Smooth muscle cell (in vitro differentiated cells): ENCODE results near the gene CA9. TPM values are rescaled to one million over a fixed set of nuclear protein-coding genes. Genes with fewer than 3 reads are reported as not detected.

Experiments
- DNase-seq: peaks from one replicate; lab custom pipeline; 2025; ENCODE audit not compliant: unreplicated experiment; lab: John Stamatoyannopoulos, UW
- H2AFZ ChIP-seq: fragments of 200-600 bp; sonication (generic); 2 replicates; pipeline ENCODE4 v1.6.0; 2016; ENCODE audit warnings: antibody characterized with exemption, low read depth, mild to moderate bottlenecking
- H3F3A ChIP-seq: fragments of 200-600 bp; sonication (generic); 2 replicates; pipeline ENCODE4 v1.6.0; 2017; ENCODE audit warnings: antibody characterized with exemption, low read depth
- H3K27ac ChIP-seq: fragments of 200-600 bp; sonication (generic); 2 replicates; pipeline ENCODE4 v1.5.1; 2016; ENCODE audit warnings: low read depth, mild to moderate bottlenecking
- H3K27me3 ChIP-seq: fragments of 200-600 bp; sonication (generic); 2 replicates; pipeline ENCODE4 v1.6.1; 2016; ENCODE audit warnings: low read depth, mild to moderate bottlenecking
- H3K36me3 ChIP-seq: fragments of 200-600 bp; sonication (generic); 2 replicates; pipeline ENCODE4 v1.5.1; 2016; ENCODE audit warnings: low read depth
- H3K4me1 ChIP-seq: fragments of 200-600 bp; sonication (generic); 2 replicates; pipeline ENCODE4 v1.5.1; 2016; ENCODE audit warnings: low read depth
- H3K4me2 ChIP-seq: fragments of 200-600 bp; sonication (generic); 2 replicates; pipeline ENCODE4 v1.6.0; 2016; ENCODE audit warnings: mild to moderate bottlenecking
- H3K4me3 ChIP-seq: fragments of 200-600 bp; sonication (generic); 2 replicates; pipeline ENCODE4 v1.5.1; 2016; ENCODE audit warnings: mild to moderate bottlenecking
- H3K79me2 ChIP-seq: fragments of 200-600 bp; sonication (generic); 2 replicates; pipeline ENCODE4 v1.6.0; 2016; ENCODE audit warnings: low read depth, mild to moderate bottlenecking
- H3K9ac ChIP-seq: fragments of 200-600 bp; sonication (generic); 2 replicates; pipeline ENCODE4 v1.6.0; 2016; ENCODE audit warnings: low read depth
- H3K9me3 ChIP-seq: fragments of 200-600 bp; sonication (generic); replicated peaks from 2 replicates; pipeline ENCODE4 v1.5.1; 2016; ENCODE audit warnings: low read depth
- H4K20me1 ChIP-seq: fragments of 200-600 bp; sonication (generic); 2 replicates; pipeline ENCODE4 v1.6.0; 2016; ENCODE audit warnings: low read depth
- CTCF ChIP-seq: fragments of 200-600 bp; sonication (generic); IDR thresholded peaks from 2 replicates; pipeline ENCODE4 v1.5.1; 2017; ENCODE audit warnings: borderline replicate concordance, mild to moderate bottlenecking, antibody characterized with exemption; ENCODE audit not compliant: insufficient read depth, poor library complexity, severe bottlenecking
- WGBS: methylation state at CpG from one replicate; pipeline ENCODE4 v1.1.7; 2016; ENCODE audit warnings: low lambda C conversion rate; 5-methylcytosine and 5-hydroxymethylcytosine counted together
- polyA plus RNA-seq: library from polyadenylated mRNA; unstranded; fragments of >200 nt; fragmentation: Nextera tagmentation; extraction: Ambion mirVana; gene quantifications from 2 replicates; pipeline ENCODE4 v1.2.1, GENCODE V29; 2016
- total RNA-seq: library from RNA; depleted of rRNA; stranded (reverse); fragments of >200 nt; gene quantifications from 2 replicates; pipeline ENCODE4 v1.2.3, GENCODE V29; 2014

The CA9 gene
- total RNA-seq (1.7 and 4.6 TPM in 2 replicates), polyA plus RNA-seq (5.9 TPM in 1 of 2 replicates, not detected in the other)

GRCh38 chr9:35673132-35674024, at the start of gene CA9:
Gene CA9 (plus strand): TSS chr9:35673928. CDS start chr9:35673960, 32 bp downstream.
- H3K4me3 ChIP-seq, result no peak within 1 kb of the TSS

GRCh38 chr9:35627575-35627974, 46.2 kb upstream of the CA9 start:
- H3K36me3 ChIP-seq, result no peaks in the 10 kb centered on the region
- no peaks in the 10 kb centered on the region for H4K20me1 ChIP-seq
- H3K4me2 ChIP-seq, result no peak overlapping the region
- DNase-seq, result no peak
- H3K27ac ChIP-seq, result no peak overlapping the region
- H3F3A ChIP-seq, result no peaks in the 10 kb centered on the region
- no peak for TF ChIP-seq CTCF
- no peak overlapping the region for H3K4me3 ChIP-seq
- no peaks in the 10 kb centered on the region for H3K79me2 ChIP-seq
- H3K9ac ChIP-seq, result no peak overlapping the region
- no peaks in the 10 kb centered on the region for H3K27me3 ChIP-seq
- no peaks in the 10 kb centered on the region for H3K9me3 ChIP-seq
- no peak overlapping the region for H2AFZ ChIP-seq
- 94% methylated on average over 2 of the region's 2 CpGs for WGBS
- H3K4me1 ChIP-seq, result no peaks in the 10 kb centered on the region

More at GRCh38 chr9:35673132-35674024, at the start of gene CA9:
- Histone ChIP-seq H4K20me1 (no peaks in the 10 kb centered on the region), H3K79me2 (no peaks in the 10 kb centered on the region), H3K27ac (no peak within 1 kb of the TSS), H3K9me3 (no peaks in the 10 kb centered on the region), H3K9ac (no peak within 1 kb of the TSS), H3F3A (no peaks in the 10 kb centered on the region), H3K4me2 (no peak within 1 kb of the TSS), H3K36me3 (no peaks in the 10 kb centered on the region), H2AFZ (no peak within 1 kb of the TSS), H3K27me3 (no peaks in the 10 kb centered on the region), H3K4me1 (peaks cover 5% of the 10 kb centered on the region)
- WGBS, result 80% methylated on average over 10 of the region's 10 CpGs
- TF ChIP-seq CTCF, result no peak
- no peak for DNase-seq

- TF ChIP-seq CTCF, result no peak
- no peaks in the 10 kb centered on the region for H3K27me3 ChIP-seq
Observed at GRCh38 chr9:35628389-35628991, 45.2 kb upstream of the CA9 start.

More at GRCh38 chr9:35628389-35628991, 45.2 kb upstream of the CA9 start:
- H3K36me3 ChIP-seq, result no peaks in the 10 kb centered on the region
- DNase-seq, result no peak
- no peaks in the 10 kb centered on the region for H3K9me3 ChIP-seq
- no peak overlapping the region for H3K27ac ChIP-seq
- WGBS, result 92% methylated on average over 6 of the region's 6 CpGs
- no peaks in the 10 kb centered on the region for H3K79me2 ChIP-seq
- H4K20me1 ChIP-seq, result no peaks in the 10 kb centered on the region
- no peak overlapping the region for H3K4me3 ChIP-seq
- H3K4me1 ChIP-seq, result no peaks in the 10 kb centered on the region
- H3K4me2 ChIP-seq, result no peak overlapping the region
- no peak overlapping the region for H3K9ac ChIP-seq
- H3F3A ChIP-seq, result no peaks in the 10 kb centered on the region
- no peak overlapping the region for H2AFZ ChIP-seq
